H9 (cell line): Measurements from ENCODE around the gene FICD. TPM values are rescaled to one million over a fixed set of nuclear protein-coding genes. Genes with fewer than 3 reads are reported as not detected.

Experiments used
- DNase-seq: peaks from one replicate; pipeline ENCODE4 v3.0.0-alpha.2; 2017
- H2AFZ ChIP-seq: one replicate; pipeline ENCODE4 v1.6.1; 2013; ENCODE audit warnings: mild to moderate bottlenecking, low read length, control low read depth, moderate library complexity
- H2AK5ac ChIP-seq: 2 replicates; pipeline ENCODE4 v1.6.1; 2013; ENCODE audit warnings: low read length, control low read depth, mixed read lengths; ENCODE audit not compliant: insufficient read length
- H2BK120ac ChIP-seq: one replicate; pipeline ENCODE4 v1.6.1; 2013; ENCODE audit warnings: low read depth, mild to moderate bottlenecking, low read length, control low read depth, inconsistent platforms; ENCODE audit not compliant: poor library complexity, severe bottlenecking
- H2BK12ac ChIP-seq: 2 replicates; pipeline ENCODE4 v1.6.1; 2013; ENCODE audit warnings: low read length, control low read depth, mixed read lengths, low read depth; ENCODE audit not compliant: insufficient read length
- H2BK15ac ChIP-seq: 2 replicates; pipeline ENCODE4 v1.6.1; 2013; ENCODE audit warnings: low read depth, low read length, control low read depth
- H2BK20ac ChIP-seq: one replicate; pipeline ENCODE4 v1.6.1; 2013; ENCODE audit warnings: low read depth, mild to moderate bottlenecking, low read length, control low read depth, inconsistent platforms; ENCODE audit not compliant: poor library complexity, severe bottlenecking
- H2BK5ac ChIP-seq: 2 replicates; pipeline ENCODE4 v1.6.1; 2013; ENCODE audit warnings: low read length, control low read depth, mixed read lengths; ENCODE audit not compliant: insufficient read length
- H3K14ac ChIP-seq: 2 replicates; pipeline ENCODE4 v1.6.1; 2013; ENCODE audit warnings: low read length, control low read depth; ENCODE audit not compliant: insufficient read depth
- H3K18ac ChIP-seq: 2 replicates; pipeline ENCODE4 v1.6.1; 2013; ENCODE audit warnings: low read depth, mild to moderate bottlenecking, mixed read lengths, low read length, control low read depth; ENCODE audit not compliant: insufficient read length
- H3K23ac ChIP-seq: 2 replicates; pipeline ENCODE4 v1.6.1; 2013; ENCODE audit warnings: low read length, control low read depth, mixed read lengths, low read depth; ENCODE audit not compliant: insufficient read length
- H3K23me2 ChIP-seq: 2 replicates; pipeline ENCODE4 v1.6.1; 2013; ENCODE audit warnings: low read depth, mild to moderate bottlenecking, mixed read lengths, low read length, control low read depth; ENCODE audit not compliant: insufficient read length, poor library complexity, severe bottlenecking
- H3K27ac ChIP-seq: 2 replicates; pipeline ENCODE4 v1.5.1; 2013; ENCODE audit warnings: low read length, control low read depth, mixed read lengths, low read depth; ENCODE audit not compliant: insufficient read length
- H3K27me3 ChIP-seq: 2 replicates; pipeline ENCODE4 v1.6.1; 2013; ENCODE audit warnings: low read length, control low read depth, inconsistent platforms; ENCODE audit not compliant: insufficient read depth
- H3K4ac ChIP-seq: 2 replicates; pipeline ENCODE4 v1.6.1; 2013; ENCODE audit warnings: low read depth, mild to moderate bottlenecking, control low read depth, inconsistent platforms, low read length, moderate library complexity
- H3K4me1 ChIP-seq: 2 replicates; pipeline ENCODE4 v1.6.1; 2013; ENCODE audit warnings: low read length, control low read depth, inconsistent platforms; ENCODE audit not compliant: insufficient read depth
- H3K4me2 ChIP-seq: 2 replicates; pipeline ENCODE4 v1.6.1; 2013; ENCODE audit warnings: low read length, control low read depth, mixed read lengths; ENCODE audit not compliant: insufficient read length, insufficient read depth
- H3K56ac ChIP-seq: 2 replicates; pipeline ENCODE4 v1.6.1; 2013; ENCODE audit warnings: low read depth, mild to moderate bottlenecking, mixed read lengths, low read length, control low read depth; ENCODE audit not compliant: insufficient read length
- H3K79me1 ChIP-seq: 2 replicates; pipeline ENCODE4 v1.6.1; 2013; ENCODE audit warnings: low read depth, mild to moderate bottlenecking, moderate library complexity, low read length, control low read depth, inconsistent platforms; ENCODE audit not compliant: insufficient read depth, poor library complexity, severe bottlenecking
- H3K79me2 ChIP-seq: 2 replicates; pipeline ENCODE4 v1.6.1; 2013; ENCODE audit warnings: low read length, control low read depth, inconsistent platforms; ENCODE audit not compliant: insufficient read depth
- H3K9ac ChIP-seq: 2 replicates; pipeline ENCODE4 v1.6.1; 2013; ENCODE audit warnings: low read length, control low read depth, mixed read lengths; ENCODE audit not compliant: insufficient read length; ENCODE audit errors: extremely low read depth
- H3K9me3 ChIP-seq: one replicate; pipeline ENCODE4 v1.6.1; 2013; ENCODE audit warnings: low read depth, low read length, inconsistent platforms; ENCODE audit not compliant: control insufficient read depth
- H3T11ph ChIP-seq: one replicate; pipeline ENCODE4 v1.6.1; 2013; ENCODE audit warnings: mild to moderate bottlenecking, low read length, control low read depth, inconsistent platforms
- H4K20me1 ChIP-seq: one replicate; pipeline ENCODE4 v1.6.1; 2013; ENCODE audit not compliant: control insufficient read depth, insufficient read length, insufficient read depth
- H4K5ac ChIP-seq: 2 replicates; pipeline ENCODE4 v1.6.1; 2013; ENCODE audit warnings: low read depth, mild to moderate bottlenecking, mixed read lengths, low read length, control low read depth; ENCODE audit not compliant: insufficient read length
- H4K8ac ChIP-seq: replicated peaks from 2 replicates; pipeline ENCODE4 v1.6.1; 2013; ENCODE audit warnings: low read length, control low read depth, mixed read lengths, low read depth; ENCODE audit not compliant: insufficient read length
- H4K91ac ChIP-seq: 2 replicates; pipeline ENCODE4 v1.6.1; 2013; ENCODE audit warnings: low read depth, mild to moderate bottlenecking, moderate library complexity, mixed read lengths, low read length, control low read depth; ENCODE audit not compliant: insufficient read length
- H3K27ac Mint-ChIP-seq, 3 experiments: 2 replicates in 2 of 3; 3 replicates in 1 of 3; pipeline ENCODE4 v1.8.0; 2020 to 2021; ENCODE audit warnings: mixed read lengths in 3 of 3, mild to moderate bottlenecking in 1 of 3, moderate library complexity in 1 of 3
- H3K27me3 Mint-ChIP-seq: 2 replicates; pipeline ENCODE4 v1.8.0; 2021; ENCODE audit warnings: low read depth, mild to moderate bottlenecking, moderate library complexity, mixed read lengths
- H3K36me3 Mint-ChIP-seq, 3 experiments: 2 replicates in 2 of 3; 3 replicates in 1 of 3; pipeline ENCODE4 v1.8.0; 2020 to 2021; ENCODE audit warnings: low read depth in 3 of 3, mixed read lengths in 3 of 3; ENCODE audit not compliant: insufficient read depth in 1 of 3
- H3K4me1 Mint-ChIP-seq, 2 experiments: 2 replicates each; pipeline ENCODE4 v1.8.0; 2020; ENCODE audit warnings: mixed read lengths in 2 of 2
- H3K4me3 Mint-ChIP-seq, 2 experiments: 2 replicates in 1 of 2; 3 replicates in 1 of 2; pipeline ENCODE4 v1.8.0; 2020 to 2021; ENCODE audit warnings: mild to moderate bottlenecking in 2 of 2, mixed read lengths in 2 of 2, moderate library complexity in 1 of 2
- H3K9me3 Mint-ChIP-seq, 2 experiments: 2 replicates in 1 of 2; 3 replicates in 1 of 2; pipeline ENCODE4 v1.8.0; 2020; ENCODE audit warnings: mild to moderate bottlenecking in 2 of 2, mixed read lengths in 2 of 2, moderate library complexity in 1 of 2
- CTCF ChIP-seq: fragments of 200-600 bp; sonication (generic); conservative IDR thresholded peaks from 3 replicates; pipeline ENCODE4 v1.8.0; 2021; ENCODE audit warnings: antibody characterized with exemption, mild to moderate bottlenecking
- WGBS: extraction: QIAGEN DNeasy Blood & Tissue Kit; methylation state at CpG from one replicate; pipeline ENCODE4 v1.1.7; 2013; ENCODE audit warnings: missing lambda C conversion rate, low lambda C conversion rate, mixed read lengths; ENCODE audit not compliant: insufficient read length; ENCODE audit errors: extremely low coverage; 5-methylcytosine and 5-hydroxymethylcytosine counted together
- total RNA-seq: library from RNA; stranded (reverse); gene quantifications from 2 replicates; pipeline ENCODE4 v1.2.1, GENCODE V29; 2021

The FICD gene
- total RNA-seq, 1 experiment from 2014 or later: 5.1 TPM

GRCh38 chr12:108561852-108562347, 46.8 kb downstream of the FICD start:
- Histone ChIP-seq H3K4me1 (peaks cover 2% of the 10 kb centered on the region; the same call in 1 of the 2 replicates), H3K4ac (no peak overlapping the region), H3K4me2 (peak overlapping the region; percentile 99), H4K5ac (peak overlapping the region; percentile 72), H2BK15ac (no peak overlapping the region), H3K79me1 (no peaks in the 10 kb centered on the region), H3K9ac (peak overlapping the region; percentile 99), H3K23me2 (peaks cover 18% of the 10 kb centered on the region), H4K91ac (no peak overlapping the region), H3K56ac (peak overlapping the region; percentile 83), H2BK12ac (no peak overlapping the region), H3K27ac (peak overlapping the region; percentile 61), H3K23ac (no peak overlapping the region), H3K9me3 (no peaks in the 10 kb centered on the region), H2BK120ac (no peak overlapping the region), H2BK5ac (peak overlapping the region; percentile 69), H3K27me3 (no peaks in the 10 kb centered on the region), H2BK20ac (no peak overlapping the region), H3K18ac (peak overlapping the region; percentile 63), H2AFZ (no peak overlapping the region), H3T11ph (peak overlapping the region; percentile 37), H2AK5ac (no peak overlapping the region), H3K14ac (peak overlapping the region; percentile 32; the same call in 1 of the 2 replicates), H4K8ac (no peak overlapping the region), H3K79me2 (peaks cover 35% of the 10 kb centered on the region), H4K20me1 (no peaks in the 10 kb centered on the region)
- peak overlapping the region; percentile 100 for H3K4me3 Mint-ChIP-seq
- H3K9me3 Mint-ChIP-seq: peaks cover 0 to 3% of the 10 kb centered on the region in 2 experiments; a peak in 2 of 5 replicates
- no CpG with 5 or more reads among the region's 20 CpGs for WGBS
- peaks cover 24 to 29% of the 10 kb centered on the region in 2 experiments for H3K4me1 Mint-ChIP-seq
- H3K27ac Mint-ChIP-seq: peak overlapping the region; percentile 100
- peaks cover 9 to 57% (median 56%) of the 10 kb centered on the region in 3 experiments; a peak in 6 of 7 replicates for H3K36me3 Mint-ChIP-seq
- DNase-seq: no peak
- no peaks in the 10 kb centered on the region for H3K27me3 Mint-ChIP-seq
- no peak for TF ChIP-seq CTCF
